GM21619 (cell line): ENCODE data around the gene ZNF157.
A peak's percentile ranks its signal among the peaks of the same experiment; 100 is the strongest.
"Not testable (repeated sequence)": the region's sequence is repeated elsewhere in the genome, so short reads cannot be mapped to it uniquely, and the experiment has no call there.

Experiments used
- ATAC-seq: cut with Tn5 transposase; IDR thresholded peaks from one replicate; pipeline ENCODE4 v1.9.1; 2021; ENCODE audit not compliant: unreplicated experiment

The ZNF157 gene

DNA sequence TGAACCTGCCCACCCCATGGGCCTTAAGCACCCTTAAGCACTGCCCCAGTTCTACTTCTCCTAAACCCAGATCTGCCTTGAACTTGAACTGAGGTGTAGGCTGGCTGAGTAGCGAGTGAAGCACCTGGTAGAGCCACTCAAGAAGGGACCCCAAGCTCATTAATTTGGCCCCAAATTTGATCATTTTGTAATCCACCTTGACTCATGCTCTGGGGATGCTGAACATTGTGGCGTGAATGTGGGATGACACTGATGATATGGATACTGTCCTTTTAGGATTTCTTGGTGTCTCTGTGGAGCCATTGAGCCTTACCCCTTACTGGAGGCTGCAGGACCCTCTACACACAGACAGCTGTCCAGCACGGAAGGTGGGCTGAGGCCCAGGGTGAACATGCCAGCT is at the start of gene ZNF157:
ZNF157 (plus strand) TSS at position 301 of the 400 bp plus-strand sequence; CDS start at position 392, 91 bp downstream.
- no peak for ATAC-seq

DNA sequence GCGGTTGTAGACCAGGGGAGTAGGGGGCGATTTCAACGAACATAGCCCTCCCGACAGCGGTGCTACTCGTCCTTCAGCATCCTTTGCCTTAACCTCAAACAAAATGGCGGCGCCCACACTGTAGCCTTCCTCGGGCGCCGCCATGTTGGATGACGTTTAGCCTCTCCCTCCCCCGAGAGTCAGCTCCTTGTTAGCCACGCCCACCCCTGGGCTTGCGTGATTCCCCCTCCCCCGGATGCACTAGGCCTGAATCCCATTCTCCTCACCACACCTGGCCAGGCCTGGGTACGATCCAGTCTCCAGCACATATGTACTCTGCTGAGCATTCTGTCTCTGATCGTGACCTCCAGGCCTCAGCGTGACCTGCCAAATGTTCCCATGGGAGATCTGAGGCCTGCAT is 49.0 kb upstream of the ZNF157 start:
- no peak for ATAC-seq

- no peak for ATAC-seq
Measured at GRCh38 chrX:47321823-47322371, 48.5 kb upstream of the ZNF157 start.

- ATAC-seq = no peak
Measured at GRCh38 chrX:47327902-47328301, 42.5 kb upstream of the ZNF157 start.

GRCh38 chrX:47332729-47333128 is 37.6 kb upstream of the ZNF157 start:
- not testable (repeated sequence) for ATAC-seq

DNA sequence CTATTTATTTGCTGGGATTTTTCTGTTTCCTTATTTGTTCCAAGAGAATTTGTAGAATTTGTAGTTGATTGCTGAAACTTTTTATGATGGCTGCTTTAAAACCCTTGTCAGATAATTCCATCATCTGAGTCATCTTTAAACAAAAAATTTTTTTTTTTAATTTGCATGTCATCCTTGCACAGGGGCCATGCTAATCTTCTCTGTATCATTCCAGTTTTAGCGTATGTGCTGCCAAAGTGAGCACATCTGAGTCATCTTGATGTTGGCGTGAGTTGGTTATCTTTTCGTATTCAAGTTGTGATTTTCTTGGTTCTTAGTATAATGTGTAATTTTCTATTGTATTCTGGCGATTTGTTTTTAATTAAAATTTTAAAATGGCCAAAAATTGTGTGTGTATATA is 18.7 kb upstream of the ZNF157 start:
- ATAC-seq = no peak

GRCh38 chrX:47358387-47359065 is 11.9 kb upstream of the ZNF157 start:
- no peak for ATAC-seq

DNA sequence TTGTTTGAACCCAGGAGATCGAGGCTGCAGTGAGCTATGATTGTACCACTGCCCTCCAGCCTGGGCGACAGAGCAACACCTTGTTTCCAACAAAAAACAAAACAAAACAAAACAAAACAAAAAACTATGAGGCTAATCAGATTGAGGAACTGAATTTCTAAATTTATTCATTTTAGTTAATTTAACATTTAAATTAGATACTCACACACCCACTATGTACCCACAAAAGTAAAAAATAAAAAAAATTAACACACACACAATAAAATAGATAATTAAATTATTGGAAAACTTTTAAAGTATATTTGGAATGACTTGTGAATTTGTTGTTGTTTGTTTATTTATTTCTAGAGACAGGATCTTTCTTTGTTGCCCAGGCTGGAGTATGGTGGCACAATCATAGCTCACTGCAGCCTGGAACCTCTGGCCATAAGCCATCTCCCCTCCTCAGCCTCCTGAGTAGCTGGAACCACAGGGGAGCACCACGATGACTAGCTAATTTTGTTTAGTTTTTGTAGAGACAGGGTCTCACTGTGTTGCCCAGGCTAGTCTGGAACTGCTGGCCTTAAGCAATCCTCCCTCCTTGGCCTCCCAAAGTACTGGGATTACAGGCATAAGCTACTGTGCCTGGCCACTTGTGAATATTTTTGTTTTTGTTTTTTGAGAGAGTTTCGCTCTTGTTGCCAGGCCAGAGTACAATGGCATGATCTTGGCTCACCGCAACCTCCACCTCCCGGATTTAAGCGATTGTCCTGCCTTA is 9.8 kb upstream of the ZNF157 start:
- ATAC-seq = no peak

- peak; percentile 88 for ATAC-seq
Measured at GRCh38 chrX:47361538-47362511, 8.6 kb upstream of the ZNF157 start.

GRCh38 chrX:47366041-47366722 is 4.2 kb upstream of the ZNF157 start:
- ATAC-seq = peak; percentile 33

GRCh38 chrX:47373198-47373597 is 2.8 kb downstream of the ZNF157 start:
- ATAC-seq = no peak

DNA sequence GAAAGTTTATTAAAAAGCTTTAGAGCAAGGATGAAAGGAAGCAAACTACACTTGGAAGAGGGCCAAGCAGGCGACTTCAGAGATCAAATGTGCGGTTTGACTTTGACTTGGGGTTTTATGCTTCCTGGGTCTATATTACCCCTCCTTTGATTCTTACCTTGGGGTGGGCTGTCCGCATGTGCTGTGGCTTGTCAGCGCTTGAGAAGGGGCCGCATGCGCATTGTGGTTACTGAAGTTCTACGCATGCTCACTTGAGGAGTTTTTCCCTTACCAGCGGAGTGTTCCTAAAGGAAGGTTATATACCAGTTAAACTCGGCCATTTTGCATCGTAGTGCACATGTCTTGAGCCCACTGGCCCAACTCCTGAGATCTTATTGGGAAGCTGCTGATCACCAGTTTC is 9.9 kb downstream of the ZNF157 start:
- ATAC-seq = no peak

DNA sequence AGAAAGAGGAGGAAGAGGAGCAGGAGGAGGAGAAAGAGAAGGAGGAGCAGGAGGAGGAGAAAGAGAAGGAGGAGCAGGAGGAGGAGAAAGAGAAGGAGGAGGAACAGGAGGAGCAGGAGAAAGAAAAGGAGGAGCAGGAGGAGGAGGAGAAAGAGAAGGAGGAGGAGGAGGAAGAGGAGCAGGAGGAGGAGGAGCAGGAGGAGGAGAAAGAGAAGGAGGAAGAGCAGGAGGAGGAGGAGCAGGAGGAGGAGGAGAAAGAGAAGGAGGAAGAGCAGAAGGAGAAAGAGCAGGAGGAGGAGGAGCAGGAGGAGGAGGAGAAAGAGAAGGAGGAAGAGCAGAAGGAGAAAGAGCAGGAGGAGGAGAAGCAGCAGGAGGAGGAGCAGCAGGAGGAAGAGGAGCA is 10.5 kb downstream of the ZNF157 start:
- ATAC-seq = not testable (repeated sequence)

- no peak for ATAC-seq
Measured at GRCh38 chrX:47384502-47384901, 14.1 kb downstream of the ZNF157 start.

DNA sequence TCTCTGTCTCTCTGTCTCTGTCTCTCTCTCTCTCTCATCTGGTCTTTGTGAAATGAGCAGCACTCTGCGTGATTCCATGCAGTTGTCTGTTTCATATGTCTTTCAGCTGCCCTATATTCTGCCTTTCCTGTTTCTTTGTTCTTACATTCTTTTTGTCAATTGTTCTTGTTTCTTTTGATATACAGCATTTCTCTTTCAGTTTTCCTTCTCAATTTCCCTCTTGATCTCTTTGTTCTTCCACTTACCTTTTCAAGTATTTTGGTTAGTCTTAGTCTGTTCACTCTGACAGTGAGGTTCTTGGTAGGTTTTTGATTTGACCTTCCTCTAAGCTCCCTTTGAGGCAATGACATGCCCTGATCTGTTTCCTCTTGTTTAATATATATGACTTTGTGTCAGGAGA is 20.4 kb downstream of the ZNF157 start:
- no peak for ATAC-seq

GRCh38 chrX:47413179-47413594 is 42.8 kb downstream of the ZNF157 start:
- ATAC-seq = no peak

GRCh38 chrX:47420265-47420664 is 49.9 kb downstream of the ZNF157 start:
- ATAC-seq = no peak

- ATAC-seq = no peak
Measured at GRCh38 chrX:47420962-47421361, 50.6 kb downstream of the ZNF157 start.

GRCh38 chrX:47422444-47422843 is 52.1 kb downstream of the ZNF157 start:
- ATAC-seq = no peak

DNA sequence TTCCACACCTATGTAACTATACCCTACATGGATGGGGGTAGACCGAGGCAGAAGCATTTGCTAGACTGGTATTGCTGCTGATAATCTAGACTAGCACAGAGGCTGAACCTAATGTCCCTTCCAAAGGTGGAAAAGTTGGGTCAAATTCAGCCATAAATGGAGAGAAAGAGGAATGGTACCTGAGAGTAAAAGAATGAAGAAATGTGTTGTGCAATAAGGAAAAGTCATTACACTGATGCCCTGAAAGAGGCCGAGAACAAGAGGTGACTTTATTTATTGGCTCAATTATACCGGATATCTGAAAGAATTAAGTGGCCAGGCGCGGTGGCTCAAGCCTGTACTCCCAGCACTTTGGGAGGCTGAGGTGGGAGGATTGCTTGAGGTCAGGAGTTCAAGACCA is 60.5 kb downstream of the ZNF157 start:
- ATAC-seq = no peak
